Measurements from ENCODE around the gene GALNT14.

Gene GALNT14

GRCh38 chr2:31070339-31071125 lies 67.7 kb downstream of the GALNT14 start:
- Histone ChIP-seq H3K9ac (ENCODE audit: low read length) (no peak overlapping the region), H3K27ac (ENCODE audit: low read depth, low read length) (no peak overlapping the region), H3K36me3 (ENCODE audit: control insufficient read depth, insufficient read depth, low read length) (no peaks in the 10 kb centered on the region)

GRCh38 chr2:31069643-31070325 lies 68.5 kb downstream of the GALNT14 start:
- no peaks in the 10 kb centered on the region for H3K36me3 ChIP-seq (ENCODE audit: control insufficient read depth, insufficient read depth, low read length)
- peaks cover 2% of the 10 kb centered on the region; the same call in 1 of the 2 replicates for H3K4me1 ChIP-seq (ENCODE audit: control insufficient read depth, insufficient read depth, low read length)
- no peak overlapping the region for H3K9ac ChIP-seq (ENCODE audit: low read length)
- H3K27ac ChIP-seq (ENCODE audit: low read depth, low read length): no peak overlapping the region
- H3K27me3 ChIP-seq (ENCODE audit: control insufficient read depth, insufficient read depth, low read length): no peaks in the 10 kb centered on the region
- no peaks in the 10 kb centered on the region for H3K9me3 ChIP-seq (ENCODE audit: control insufficient read depth, insufficient read depth, low read depth, low read length)
- H3K4me3 ChIP-seq (ENCODE audit: low read depth, low read length): no peak overlapping the region

More at GRCh38 chr2:31070339-31071125, 67.7 kb downstream of the GALNT14 start:
- Histone ChIP-seq H3K27me3 (ENCODE audit: control insufficient read depth, insufficient read depth, low read length) (no peaks in the 10 kb centered on the region), H3K4me1 (ENCODE audit: control insufficient read depth, insufficient read depth, low read length) (peaks cover 9% of the 10 kb centered on the region), H3K4me3 (ENCODE audit: low read depth, low read length) (no peak overlapping the region), H3K9me3 (ENCODE audit: control insufficient read depth, insufficient read depth, low read depth, low read length) (no peaks in the 10 kb centered on the region)

GRCh38 chr2:31067259-31067658 lies 71.0 kb downstream of the GALNT14 start:
- Histone ChIP-seq H3K4me3 (ENCODE audit: low read depth, low read length) (no peak overlapping the region), H3K36me3 (ENCODE audit: control insufficient read depth, insufficient read depth, low read length) (no peaks in the 10 kb centered on the region), H3K9me3 (ENCODE audit: control insufficient read depth, insufficient read depth, low read depth, low read length) (no peaks in the 10 kb centered on the region), H3K4me1 (ENCODE audit: control insufficient read depth, insufficient read depth, low read length) (no peaks in the 10 kb centered on the region), H3K27ac (ENCODE audit: low read depth, low read length) (no peak overlapping the region), H3K27me3 (ENCODE audit: control insufficient read depth, insufficient read depth, low read length) (no peaks in the 10 kb centered on the region), H3K9ac (ENCODE audit: low read length) (no peak overlapping the region)

GRCh38 chr2:31066551-31066950 lies 71.7 kb downstream of the GALNT14 start:
- H3K9ac ChIP-seq (ENCODE audit: low read length): no peak overlapping the region
- H3K9me3 ChIP-seq (ENCODE audit: control insufficient read depth, insufficient read depth, low read depth, low read length): no peaks in the 10 kb centered on the region
- H3K27me3 ChIP-seq (ENCODE audit: control insufficient read depth, insufficient read depth, low read length): no peaks in the 10 kb centered on the region
- no peaks in the 10 kb centered on the region for H3K36me3 ChIP-seq (ENCODE audit: control insufficient read depth, insufficient read depth, low read length)
- no peaks in the 10 kb centered on the region for H3K4me1 ChIP-seq (ENCODE audit: control insufficient read depth, insufficient read depth, low read length)
- no peak overlapping the region for H3K27ac ChIP-seq (ENCODE audit: low read depth, low read length)
- H3K4me3 ChIP-seq (ENCODE audit: low read depth, low read length): no peak overlapping the region

- Histone ChIP-seq H3K9me3 (ENCODE audit: control insufficient read depth, insufficient read depth, low read depth, low read length) (no peaks in the 10 kb centered on the region), H3K4me3 (ENCODE audit: low read depth, low read length) (no peak overlapping the region), H3K4me1 (ENCODE audit: control insufficient read depth, insufficient read depth, low read length) (no peaks in the 10 kb centered on the region), H3K27me3 (ENCODE audit: control insufficient read depth, insufficient read depth, low read length) (no peaks in the 10 kb centered on the region), H3K27ac (ENCODE audit: low read depth, low read length) (no peak overlapping the region), H3K9ac (ENCODE audit: low read length) (no peak overlapping the region), H3K36me3 (ENCODE audit: control insufficient read depth, insufficient read depth, low read length) (no peaks in the 10 kb centered on the region)
Observed at GRCh38 chr2:31066086-31066485, 72.2 kb downstream of the GALNT14 start.

- Histone ChIP-seq H3K4me1 (ENCODE audit: control insufficient read depth, insufficient read depth, low read length) (no peaks in the 10 kb centered on the region), H3K9me3 (ENCODE audit: control insufficient read depth, insufficient read depth, low read depth, low read length) (no peaks in the 10 kb centered on the region), H3K4me3 (ENCODE audit: low read depth, low read length) (no peak overlapping the region), H3K36me3 (ENCODE audit: control insufficient read depth, insufficient read depth, low read length) (no peaks in the 10 kb centered on the region), H3K9ac (ENCODE audit: low read length) (no peak overlapping the region), H3K27ac (ENCODE audit: low read depth, low read length) (no peak overlapping the region), H3K27me3 (ENCODE audit: control insufficient read depth, insufficient read depth, low read length) (no peaks in the 10 kb centered on the region)
Observed at GRCh38 chr2:31065356-31065755, 72.9 kb downstream of the GALNT14 start.

GRCh38 chr2:31060397-31060796 lies 77.8 kb downstream of the GALNT14 start:
- Histone ChIP-seq H3K4me3 (ENCODE audit: low read depth, low read length) (no peak overlapping the region), H3K9me3 (ENCODE audit: control insufficient read depth, insufficient read depth, low read depth, low read length) (no peaks in the 10 kb centered on the region), H3K4me1 (ENCODE audit: control insufficient read depth, insufficient read depth, low read length) (no peaks in the 10 kb centered on the region), H3K27me3 (ENCODE audit: control insufficient read depth, insufficient read depth, low read length) (no peaks in the 10 kb centered on the region), H3K27ac (ENCODE audit: low read depth, low read length) (no peak overlapping the region), H3K9ac (ENCODE audit: low read length) (no peak overlapping the region), H3K36me3 (ENCODE audit: control insufficient read depth, insufficient read depth, low read length) (no peaks in the 10 kb centered on the region)

- Histone ChIP-seq H3K36me3 (ENCODE audit: control insufficient read depth, insufficient read depth, low read length) (no peaks in the 10 kb centered on the region), H3K4me3 (ENCODE audit: low read depth, low read length) (no peak overlapping the region), H3K4me1 (ENCODE audit: control insufficient read depth, insufficient read depth, low read length) (no peaks in the 10 kb centered on the region), H3K27me3 (ENCODE audit: control insufficient read depth, insufficient read depth, low read length) (no peaks in the 10 kb centered on the region), H3K9ac (ENCODE audit: low read length) (no peak overlapping the region), H3K27ac (ENCODE audit: low read depth, low read length) (no peak overlapping the region), H3K9me3 (ENCODE audit: control insufficient read depth, insufficient read depth, low read depth, low read length) (no peaks in the 10 kb centered on the region)
Observed at GRCh38 chr2:31058096-31059035, 79.9 kb downstream of the GALNT14 start.

GRCh38 chr2:31057691-31058090 lies 80.5 kb downstream of the GALNT14 start:
- H3K9me3 ChIP-seq (ENCODE audit: control insufficient read depth, insufficient read depth, low read depth, low read length): no peaks in the 10 kb centered on the region
- no peak overlapping the region for H3K27ac ChIP-seq (ENCODE audit: low read depth, low read length)
- no peaks in the 10 kb centered on the region for H3K4me1 ChIP-seq (ENCODE audit: control insufficient read depth, insufficient read depth, low read length)
- H3K9ac ChIP-seq (ENCODE audit: low read length): no peak overlapping the region
- H3K4me3 ChIP-seq (ENCODE audit: low read depth, low read length): no peak overlapping the region
- H3K27me3 ChIP-seq (ENCODE audit: control insufficient read depth, insufficient read depth, low read length): no peaks in the 10 kb centered on the region
- no peaks in the 10 kb centered on the region for H3K36me3 ChIP-seq (ENCODE audit: control insufficient read depth, insufficient read depth, low read length)

GRCh38 chr2:31055938-31056337 lies 82.3 kb downstream of the GALNT14 start:
- Histone ChIP-seq H3K27ac (ENCODE audit: low read depth, low read length) (no peak overlapping the region), H3K4me1 (ENCODE audit: control insufficient read depth, insufficient read depth, low read length) (no peaks in the 10 kb centered on the region), H3K9me3 (ENCODE audit: control insufficient read depth, insufficient read depth, low read depth, low read length) (no peaks in the 10 kb centered on the region), H3K4me3 (ENCODE audit: low read depth, low read length) (no peak overlapping the region), H3K9ac (ENCODE audit: low read length) (no peak overlapping the region), H3K36me3 (ENCODE audit: control insufficient read depth, insufficient read depth, low read length) (no peaks in the 10 kb centered on the region), H3K27me3 (ENCODE audit: control insufficient read depth, insufficient read depth, low read length) (no peaks in the 10 kb centered on the region)
